HG02973 (cell line): ENCODE data around the gene PACS1.

Source experiments
- ATAC-seq: cut with Tn5 transposase; IDR thresholded peaks from one replicate; pipeline ENCODE4 v1.9.1; 2021; ENCODE audit warnings: moderate library complexity; ENCODE audit not compliant: unreplicated experiment

The PACS1 gene

GRCh38 chr11:66131937-66132632, 62.0 kb downstream of the PACS1 start:
- no peak for ATAC-seq

DNA sequence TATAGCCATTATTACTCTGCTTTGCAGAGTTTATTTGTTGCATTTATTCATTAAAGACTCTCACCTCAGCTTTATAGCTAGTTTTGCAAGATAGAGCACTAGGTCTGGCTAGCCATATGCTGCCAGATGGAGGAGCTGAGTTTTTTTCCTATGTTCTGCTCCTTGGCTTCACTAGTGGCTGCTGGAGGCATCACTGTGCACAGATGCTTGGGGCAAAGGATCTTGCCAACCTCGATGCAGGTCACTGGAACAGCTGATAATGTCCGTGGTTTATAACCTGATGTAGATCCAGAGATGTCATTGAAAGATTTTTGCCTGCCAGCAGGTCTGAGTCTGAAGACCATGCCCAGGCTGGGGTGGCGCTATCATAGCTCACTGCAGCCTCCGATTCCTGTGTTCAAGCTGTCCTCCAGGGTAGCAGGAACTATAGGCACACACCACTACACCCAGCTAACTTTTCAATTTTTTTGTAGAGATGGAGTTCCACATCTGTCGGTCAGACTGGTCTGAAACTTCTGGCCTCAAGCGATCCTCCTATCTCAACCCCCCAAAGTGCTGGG, 63.2 kb downstream of the PACS1 start:
- no peak for ATAC-seq

- ATAC-seq, result no peak
Observed at GRCh38 chr11:66136752-66137123, 66.7 kb downstream of the PACS1 start.

- ATAC-seq, result no peak
Observed at GRCh38 chr11:66139817-66140404, 69.8 kb downstream of the PACS1 start.

DNA sequence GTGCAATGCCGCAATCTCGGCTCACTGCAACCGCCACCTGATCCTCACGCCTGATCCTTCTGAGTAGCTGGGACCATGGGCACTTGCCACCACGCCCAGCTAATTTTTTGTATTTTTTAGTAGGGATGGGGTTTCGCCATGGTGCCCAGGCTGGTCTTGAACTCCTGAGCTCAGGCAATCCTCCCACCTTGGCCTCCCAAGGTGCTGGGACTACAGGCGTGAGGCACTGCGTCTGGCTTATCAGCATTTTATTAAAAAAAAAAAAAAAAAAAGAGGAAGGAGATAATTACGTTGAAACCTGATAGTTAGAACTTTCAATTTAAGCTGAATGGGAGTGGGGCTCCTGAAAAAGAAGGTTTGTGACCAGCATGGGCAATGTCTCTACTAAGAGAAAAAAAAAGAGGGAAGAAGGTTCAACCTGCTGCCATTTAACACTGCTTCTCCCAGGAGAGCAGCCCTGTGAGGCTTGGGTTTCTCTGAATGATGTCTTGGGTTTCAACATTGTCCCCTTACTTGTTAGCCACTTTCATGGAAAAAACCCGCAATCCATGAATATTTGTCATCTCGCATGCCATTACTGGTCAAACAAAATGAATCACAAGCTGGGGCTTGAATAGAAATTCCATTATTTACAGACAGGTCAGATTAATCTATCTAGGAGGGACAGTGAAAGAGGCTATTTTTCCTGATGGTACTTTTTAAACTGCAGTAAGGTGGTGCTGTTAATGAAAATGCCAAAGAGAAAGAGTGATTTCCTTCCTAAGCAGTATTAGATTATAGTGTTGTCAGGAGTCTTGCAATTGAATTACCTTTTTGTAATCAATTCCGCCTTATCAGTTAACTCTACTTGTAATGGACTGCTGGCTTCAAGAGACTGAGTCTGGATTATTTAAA, 72.5 kb downstream of the PACS1 start:
- ATAC-seq, result no peak

GRCh38 chr11:66143264-66143566, 73.1 kb downstream of the PACS1 start:
- no peak for ATAC-seq

DNA sequence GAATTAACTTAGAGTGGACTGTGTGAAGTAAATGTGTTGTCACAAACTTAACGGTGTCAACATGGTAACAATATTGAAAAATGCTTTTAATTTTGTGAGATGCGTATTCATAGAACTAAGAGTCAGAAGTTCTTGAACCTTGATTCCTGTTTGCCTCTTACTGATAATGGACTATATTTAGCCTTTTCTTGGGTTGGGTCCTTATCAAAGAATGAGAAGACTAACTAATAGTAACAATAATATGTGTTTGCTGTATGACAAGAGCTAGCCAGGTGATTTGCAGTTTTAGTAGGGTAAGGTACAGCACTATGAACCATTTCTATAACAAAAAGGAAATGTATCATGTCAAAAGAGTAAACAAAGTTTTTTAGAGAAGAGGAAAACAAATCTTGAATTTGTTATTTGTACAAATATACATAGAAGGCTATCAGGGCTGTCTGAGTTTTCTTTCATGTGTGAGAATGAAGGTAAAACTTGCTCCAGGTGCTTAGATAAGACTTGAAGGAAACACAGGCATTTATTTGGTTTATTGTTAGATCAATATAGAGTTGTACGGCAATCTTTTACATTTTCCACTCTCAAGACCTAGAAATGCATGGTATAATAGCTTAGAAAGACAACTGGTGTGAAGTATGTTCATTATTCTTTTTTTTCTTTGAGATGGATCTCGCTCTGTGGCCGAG, 74.1 kb downstream of the PACS1 start:
- ATAC-seq, result no peak

DNA sequence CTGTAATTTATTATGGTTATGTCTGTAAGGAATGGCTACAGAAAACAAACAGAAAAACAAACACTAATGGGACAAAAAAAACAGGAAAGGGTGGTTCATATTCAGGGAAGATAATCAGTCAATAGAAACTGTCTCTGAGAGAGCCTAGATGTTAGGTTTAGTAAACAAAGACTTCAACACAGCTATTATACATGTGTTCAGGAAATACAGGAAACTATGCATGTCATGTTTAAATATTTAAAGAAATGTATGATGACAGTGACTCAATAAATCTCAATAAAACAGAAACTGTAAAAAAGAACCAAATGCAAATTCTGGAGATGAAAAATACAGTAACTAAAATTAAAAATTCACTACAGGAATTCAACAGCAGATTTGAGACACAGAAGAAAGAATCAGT, 76.0 kb downstream of the PACS1 start:
- ATAC-seq, result no peak

- no peak for ATAC-seq
Observed at GRCh38 chr11:66146940-66147339, 76.9 kb downstream of the PACS1 start.

- no peak for ATAC-seq
Observed at GRCh38 chr11:66150140-66150539, 80.1 kb downstream of the PACS1 start.

DNA sequence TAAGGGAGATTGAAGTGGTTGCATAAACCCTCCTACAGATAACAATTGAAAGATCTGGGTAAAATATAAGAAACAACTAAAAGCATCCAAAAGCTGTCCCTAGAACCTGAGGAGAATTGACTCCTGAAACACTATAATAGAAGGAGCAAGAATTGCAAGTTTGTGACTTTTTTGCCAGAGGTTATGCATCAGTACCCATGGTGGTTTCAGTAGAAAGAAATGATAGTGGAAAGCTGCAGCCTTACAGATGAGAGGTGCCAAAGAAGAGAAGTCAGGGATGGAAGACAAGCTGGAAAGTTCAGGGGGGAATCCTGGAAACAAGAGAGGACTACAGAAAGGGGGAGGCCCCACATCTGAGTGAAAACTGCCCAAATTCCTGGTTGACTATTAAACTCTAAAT, 80.7 kb downstream of the PACS1 start:
- ATAC-seq, result no peak

GRCh38 chr11:66151273-66151672, 81.2 kb downstream of the PACS1 start:
- ATAC-seq, result no peak

DNA sequence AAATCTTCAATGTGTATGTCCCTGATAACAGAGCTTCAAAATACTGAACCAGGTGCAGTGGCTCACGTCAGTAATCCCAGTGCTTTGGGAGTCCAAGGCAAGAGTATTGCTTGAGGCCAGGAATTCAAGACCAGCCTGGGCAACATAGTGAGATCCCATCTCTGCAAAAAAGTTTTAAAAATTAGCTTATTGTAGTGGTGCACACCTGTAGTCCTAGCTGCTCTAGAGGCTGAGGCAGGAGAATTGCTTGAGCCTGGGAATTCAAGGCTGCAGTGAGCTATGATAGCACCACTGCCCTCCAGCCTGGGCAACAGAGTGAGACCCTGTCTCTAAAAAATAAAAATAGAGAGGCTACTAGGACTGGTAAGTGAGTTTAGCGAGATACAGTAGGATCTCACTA, 84.0 kb downstream of the PACS1 start:
- ATAC-seq, result no peak

DNA sequence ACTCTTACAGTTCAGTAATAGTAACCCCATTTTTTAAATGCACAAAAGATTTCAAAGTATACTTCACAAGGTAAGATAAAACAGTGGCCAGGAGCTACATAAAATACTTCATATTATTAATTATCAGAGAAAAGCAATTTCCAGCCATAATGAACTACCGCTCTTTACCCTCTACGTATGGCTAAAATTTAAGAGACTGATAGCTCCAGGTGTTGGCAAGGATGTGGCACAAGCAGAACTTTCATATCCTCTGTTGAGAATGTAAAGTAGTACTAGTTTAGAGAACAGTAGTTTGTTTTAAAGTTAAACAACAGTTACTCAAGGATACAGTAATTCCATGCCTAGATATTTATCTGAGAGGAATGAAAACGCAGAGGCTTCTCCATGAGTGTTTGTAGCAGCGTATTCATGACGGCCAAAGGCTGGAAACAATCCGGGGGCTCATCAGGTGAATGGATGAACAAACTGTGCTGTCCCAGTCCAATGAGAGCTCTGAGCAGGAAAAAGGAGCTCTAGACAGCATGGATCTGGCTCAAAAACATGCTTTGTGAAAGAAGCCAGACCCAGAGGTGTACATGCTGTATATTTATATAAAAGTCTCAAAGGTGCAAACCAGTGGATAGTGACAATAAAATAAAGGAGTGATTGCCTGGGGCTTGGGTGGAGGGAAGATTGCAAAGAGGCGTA, 85.5 kb downstream of the PACS1 start:
- no peak for ATAC-seq

DNA sequence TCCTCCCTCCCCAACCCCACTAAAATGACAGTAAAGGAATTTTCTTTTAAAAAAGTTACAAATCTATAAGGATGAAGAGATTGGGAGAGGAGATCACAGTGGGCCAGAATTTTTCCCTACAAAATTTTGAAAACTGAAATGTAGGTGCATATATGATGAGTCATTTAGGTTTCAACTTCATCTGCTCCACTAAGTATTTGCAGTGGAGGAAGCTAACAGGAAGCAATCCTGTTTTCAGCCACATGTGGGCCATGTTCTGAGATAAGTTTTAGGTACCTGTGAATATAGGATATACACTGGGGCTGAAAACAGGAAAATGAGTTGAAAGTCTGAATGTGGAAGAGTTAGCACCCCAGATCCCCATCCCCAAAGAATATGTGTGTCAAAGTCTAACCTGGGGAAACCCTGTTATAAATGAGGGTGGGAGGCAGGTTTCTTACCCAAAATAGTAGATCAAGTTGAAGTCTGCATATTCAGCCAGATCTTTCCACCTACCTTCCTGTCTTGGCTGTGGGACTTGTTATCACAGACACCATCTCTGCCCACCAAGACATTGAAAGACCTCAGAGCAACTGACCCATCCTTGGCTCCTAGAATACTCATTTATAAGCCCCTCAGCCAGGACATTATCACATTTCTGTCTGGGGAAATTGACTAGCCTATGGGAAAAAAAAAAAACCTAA, 87.3 kb downstream of the PACS1 start:
- no peak for ATAC-seq

- ATAC-seq, result no peak
Observed at GRCh38 chr11:66158156-66158555, 88.1 kb downstream of the PACS1 start.

- ATAC-seq, result no peak
Observed at GRCh38 chr11:66159324-66159984, 89.4 kb downstream of the PACS1 start.

DNA sequence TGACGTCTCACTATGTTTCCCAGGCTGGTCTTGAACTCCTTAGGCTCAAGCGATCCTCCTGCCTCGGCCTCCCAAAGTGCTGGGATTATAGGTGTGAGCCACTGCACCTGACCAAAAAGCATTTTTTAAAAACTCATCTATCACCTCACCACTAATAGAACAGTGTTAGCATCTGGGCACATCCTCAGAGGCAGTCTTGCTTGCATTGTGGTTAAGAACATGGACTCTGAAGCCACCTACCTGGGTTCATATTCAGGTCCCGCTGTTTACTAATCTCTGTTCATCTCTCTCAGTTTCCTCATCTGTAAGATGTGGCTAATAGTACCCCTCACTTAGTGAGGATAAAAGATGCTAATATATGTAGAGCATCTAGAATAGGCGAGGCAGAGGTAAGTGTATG, 90.6 kb downstream of the PACS1 start:
- ATAC-seq, result no peak

DNA sequence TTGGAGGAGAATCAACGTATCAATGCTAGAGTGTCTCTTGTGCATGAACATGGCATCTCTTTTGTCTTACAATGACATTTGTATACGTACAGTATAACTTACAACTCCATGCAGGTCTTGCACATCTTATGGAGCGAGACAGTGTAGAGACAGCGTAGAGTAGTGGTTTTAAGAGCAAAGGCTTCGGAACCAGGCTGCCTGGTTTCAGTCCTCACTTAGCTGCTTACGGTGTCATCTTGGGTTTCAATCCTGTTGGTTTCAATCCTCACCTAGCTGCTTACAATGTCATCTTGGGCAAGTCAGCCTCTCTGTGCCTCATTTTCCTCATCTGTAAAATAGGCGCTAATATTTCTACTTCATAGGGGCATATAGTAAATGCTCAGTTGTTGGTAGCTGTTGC, 98.2 kb downstream of the PACS1 start:
- ATAC-seq, result no peak

DNA sequence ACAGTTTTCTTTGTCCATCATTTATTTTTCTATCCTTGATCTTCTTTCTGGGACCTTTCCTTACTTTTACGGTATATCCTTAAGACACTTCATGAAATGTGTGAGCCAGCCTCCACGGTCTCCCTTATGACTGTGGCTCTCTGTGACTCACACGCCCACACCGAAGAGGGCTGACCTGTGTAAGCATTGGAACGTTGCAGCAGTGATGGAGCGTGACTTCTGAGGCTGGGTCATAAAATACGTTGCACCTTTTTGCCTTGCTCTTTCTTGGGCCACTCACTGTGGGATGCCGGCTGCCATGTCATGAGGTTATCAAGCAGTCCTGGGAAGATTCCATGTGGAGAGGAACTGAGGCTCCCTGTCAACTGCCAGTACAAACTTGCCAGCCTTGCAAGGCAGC, 102.1 kb downstream of the PACS1 start:
- no peak for ATAC-seq
